ENCODE measurements around the gene MCF2L2. TPM values are rescaled to one million over a fixed set of nuclear protein-coding genes. Genes with fewer than 3 reads are reported as not detected.

Gene MCF2L2
- total and polyA plus RNA-seq, 2 experiments from 2014 or later: 6.7 to 14.6 TPM

GRCh38 chr3:183151086-183151485 is 277.3 kb downstream of the MCF2L2 start (continued):
- TF ChIP-seq ZNF331 (CRISPR knock-in tag; IDR thresholded peaks at IDR 0.05; ENCODE audit: low read depth) (no peak), EZH2phosphoT487 (IDR thresholded peaks at IDR 0.05; ENCODE audit: unreplicated experiment) (no peak), EZH2 (IDR thresholded peaks at IDR 0.05; ENCODE audit: low read depth, unreplicated experiment) (no peak), POLR2AphosphoS5 (IDR thresholded peaks at IDR 0.05; ENCODE audit: low read depth) (no peak)

GRCh38 chr3:183149915-183150750 is 278.3 kb downstream of the MCF2L2 start:
- H3K4me3 Mint-ChIP-seq: no peak overlapping the region
- no peaks in the 10 kb centered on the region for H3K9me3 Mint-ChIP-seq

GRCh38 chr3:183148056-183148455 is 280.4 kb downstream of the MCF2L2 start:
- Histone ChIP-seq H3K27ac (ENCODE audit: low read depth) (no peak overlapping the region), H3K79me2 (replicated peaks; ENCODE audit: insufficient read depth) (no peaks in the 10 kb centered on the region), H2AFZ (no peak overlapping the region), H3K9me2 (ENCODE audit: insufficient read depth) (no peaks in the 10 kb centered on the region), H3K27me3 (ENCODE audit: insufficient read depth) (no peaks in the 10 kb centered on the region), H3K4me1 (ENCODE audit: insufficient read depth) (no peaks in the 10 kb centered on the region), H4K20me1 (replicated peaks; ENCODE audit: insufficient read depth) (no peaks in the 10 kb centered on the region), H3K4me3 (no peak overlapping the region), H3K36me3 (ENCODE audit: insufficient read depth) (no peaks in the 10 kb centered on the region), H3F3A (replicated peaks; ENCODE audit: low read depth) (no peaks in the 10 kb centered on the region), H3K4me2 (no peak overlapping the region)
- Mint-ChIP-seq H3K4me1 (no peaks in the 10 kb centered on the region), H3K4me3 (no peak overlapping the region), H3K27me3 (ENCODE audit: insufficient read depth, low read depth, poor library complexity) (no peaks in the 10 kb centered on the region), H3K36me3 (ENCODE audit: low read depth) (no peaks in the 10 kb centered on the region), H3K27ac (no peak overlapping the region), H3K9me3 (no peaks in the 10 kb centered on the region)
- ATAC-seq (no peak), DNase-seq (ENCODE audit: low spot score) (no peak)
- TF ChIP-seq NANOG (IDR thresholded peaks at IDR 0.05; ENCODE audit: borderline replicate concordance) (no peak), ZNF331 (CRISPR knock-in tag; IDR thresholded peaks at IDR 0.05; ENCODE audit: low read depth) (no peak), POLR2AphosphoS5 (IDR thresholded peaks at IDR 0.05; ENCODE audit: low read depth) (no peak), REST (IDR thresholded peaks at IDR 0.05; ENCODE audit: unreplicated experiment) (no peak), ETS1 (IDR thresholded peaks at IDR 0.05) (no peak), JUNB (IDR thresholded peaks at IDR 0.05; ENCODE audit: unreplicated experiment) (no peak), STAT1 (IDR thresholded peaks at IDR 0.05; ENCODE audit: unreplicated experiment) (no peak), CREB1 (CRISPR knock-in tag; IDR thresholded peaks at IDR 0.05; ENCODE audit: low read depth) (no peak), ZNF114 (CRISPR knock-in tag; IDR thresholded peaks at IDR 0.05) (no peak), EZH2 (IDR thresholded peaks at IDR 0.05; ENCODE audit: low read depth, unreplicated experiment) (no peak), CTCF (conservative IDR thresholded peaks at IDR 0.05; ENCODE audit: low read depth in 2 of 2) (no peak), EZH2phosphoT487 (IDR thresholded peaks at IDR 0.05; ENCODE audit: unreplicated experiment) (no peak)

More at GRCh38 chr3:183149915-183150750, 278.3 kb downstream of the MCF2L2 start:
- Histone ChIP-seq H3K4me3 (no peak overlapping the region), H2AFZ (peak overlapping the region; percentile 57), H3K4me1 (ENCODE audit: insufficient read depth) (no peaks in the 10 kb centered on the region), H4K20me1 (replicated peaks; ENCODE audit: insufficient read depth) (no peaks in the 10 kb centered on the region), H3K36me3 (ENCODE audit: insufficient read depth) (no peaks in the 10 kb centered on the region), H3K9me2 (ENCODE audit: insufficient read depth) (no peaks in the 10 kb centered on the region), H3K4me2 (no peak overlapping the region), H3F3A (replicated peaks; ENCODE audit: low read depth) (no peaks in the 10 kb centered on the region), H3K27ac (ENCODE audit: low read depth) (no peak overlapping the region), H3K27me3 (ENCODE audit: insufficient read depth) (no peaks in the 10 kb centered on the region), H3K79me2 (replicated peaks; ENCODE audit: insufficient read depth) (no peaks in the 10 kb centered on the region)
- DNase-seq (ENCODE audit: low spot score): peak; percentile 12
- Mint-ChIP-seq H3K27me3 (ENCODE audit: insufficient read depth, low read depth, poor library complexity) (peaks cover 3% of the 10 kb centered on the region), H3K36me3 (ENCODE audit: low read depth) (no peaks in the 10 kb centered on the region), H3K27ac (no peak overlapping the region), H3K4me1 (no peaks in the 10 kb centered on the region)
- no peak for ATAC-seq
- TF ChIP-seq EZH2 (IDR thresholded peaks at IDR 0.05; ENCODE audit: low read depth, unreplicated experiment): no peak

All from GM23338 (cell line).